ENCODE measurements around the gene UBE4B. TPM values are rescaled to one million over a fixed set of nuclear protein-coding genes. Genes with fewer than 3 reads are reported as not detected.

UBE4B gene
- total RNA-seq, 1 donor from 2014 or later, result 29.1 TPM

DNA sequence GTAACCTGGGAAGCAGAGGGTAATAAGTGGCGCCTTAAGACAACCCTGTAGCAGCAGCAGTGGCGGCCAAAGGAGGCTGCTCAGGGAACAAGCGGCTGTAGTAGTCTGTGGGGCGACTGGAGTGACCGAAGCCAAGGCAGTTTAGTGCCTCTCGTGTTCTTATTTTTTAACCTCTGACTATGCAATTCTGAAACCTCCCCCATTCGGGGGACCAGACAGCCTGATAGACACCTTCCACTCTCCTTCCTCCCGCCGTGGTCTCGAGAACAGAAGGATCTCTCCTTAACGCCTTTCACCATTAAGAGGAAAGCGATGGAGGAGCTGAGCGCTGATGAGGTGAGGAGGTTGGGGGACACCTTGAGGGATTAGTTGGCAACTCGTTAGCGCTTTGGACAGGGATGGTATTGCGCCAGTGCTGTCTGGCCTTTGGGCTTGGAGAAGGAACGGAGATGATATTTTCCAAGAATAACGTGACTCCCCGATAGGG lies 644 bp downstream of the UBE4B start:
- peak; percentile 29 for DNase-seq (ENCODE audit: low read depth)

DNA sequence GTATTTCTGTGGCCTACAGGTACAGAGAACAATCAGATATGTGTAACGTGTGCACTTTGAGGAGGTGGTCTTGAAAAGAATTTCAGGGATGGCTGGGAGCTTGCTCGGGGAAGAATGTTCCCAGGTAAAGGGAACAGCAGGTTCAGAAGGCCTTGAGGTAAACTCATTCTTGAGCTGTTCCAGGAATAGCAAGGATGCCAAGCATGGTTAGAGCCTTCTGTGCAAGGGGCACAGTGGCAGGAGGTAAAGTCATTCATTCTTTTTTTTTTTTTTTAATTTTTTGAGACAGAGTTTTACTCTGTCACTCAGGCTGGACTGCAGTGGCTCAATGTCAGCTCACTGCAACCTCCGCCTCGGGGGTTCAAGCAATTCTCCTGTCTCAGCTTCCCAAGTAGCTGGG lies 10.0 kb downstream of the UBE4B start:
- no peak for DNase-seq (ENCODE audit: low read depth)

GRCh38 chr1:10045480-10046355 lies 13.0 kb downstream of the UBE4B start:
- no peak for DNase-seq (ENCODE audit: low read depth)

DNA sequence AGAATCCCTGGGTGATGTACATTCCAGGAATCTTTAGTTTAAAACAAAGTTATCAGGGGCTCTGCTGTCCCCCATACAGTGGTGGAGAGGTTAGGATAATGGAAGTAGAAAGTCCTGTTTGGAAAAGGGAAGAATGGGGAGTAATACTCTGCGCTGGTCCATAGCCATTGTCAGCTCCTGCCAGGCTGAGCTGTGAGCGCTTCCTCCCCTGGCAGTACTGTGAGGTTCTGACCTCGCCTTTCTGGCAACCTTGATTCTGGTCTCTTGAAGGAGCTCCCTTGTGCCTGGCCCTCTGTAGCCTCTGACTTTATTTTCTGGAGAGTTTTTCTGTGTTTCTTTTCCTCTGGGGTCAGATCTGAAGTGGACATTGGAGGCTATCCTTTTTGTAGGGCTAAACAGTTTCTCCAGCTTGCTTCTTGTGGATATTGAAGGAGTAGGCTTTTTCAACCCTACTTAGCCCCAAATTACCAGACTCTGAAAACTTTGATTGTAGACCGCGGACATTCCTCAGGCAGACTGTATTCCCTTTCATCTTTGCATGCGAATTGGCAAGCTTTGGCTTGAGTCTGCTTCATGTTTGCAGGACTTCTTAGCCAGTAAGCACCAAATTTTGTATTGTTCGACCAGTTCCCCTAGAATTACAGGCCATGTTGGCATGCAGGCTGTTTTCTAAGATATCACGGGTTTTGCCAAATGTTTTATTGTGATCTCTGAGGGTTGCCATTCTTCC lies 13.8 kb downstream of the UBE4B start:
- no peak for DNase-seq (ENCODE audit: low read depth)

GRCh38 chr1:10048601-10049000 lies 15.8 kb downstream of the UBE4B start:
- DNase-seq (ENCODE audit: low read depth), result no peak

- DNase-seq (ENCODE audit: low read depth), result no peak
Observed at GRCh38 chr1:10050611-10051010, 17.9 kb downstream of the UBE4B start.

DNA sequence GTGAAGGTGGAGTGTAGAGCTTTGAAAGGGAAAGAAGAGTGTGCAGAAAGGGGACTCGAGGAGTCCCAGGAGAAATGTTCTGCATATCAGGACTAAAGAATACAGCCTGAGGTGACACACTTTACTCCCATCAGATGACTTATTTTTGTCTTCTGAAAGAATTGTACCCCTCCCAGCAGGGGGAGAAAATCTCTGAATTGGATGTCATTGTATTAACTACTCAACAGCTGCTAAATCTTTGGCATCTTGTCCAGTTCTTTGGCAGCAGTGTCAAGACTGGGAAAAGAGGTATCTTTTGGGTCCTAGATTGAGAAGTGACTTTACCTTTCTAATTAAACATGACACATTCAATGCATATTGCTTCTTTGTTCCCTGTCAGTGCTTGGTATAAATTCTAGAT lies 18.9 kb downstream of the UBE4B start:
- DNase-seq (ENCODE audit: low read depth), result peak; percentile 64

GRCh38 chr1:10052347-10052746 lies 19.6 kb downstream of the UBE4B start:
- DNase-seq (ENCODE audit: low read depth), result no peak

DNA sequence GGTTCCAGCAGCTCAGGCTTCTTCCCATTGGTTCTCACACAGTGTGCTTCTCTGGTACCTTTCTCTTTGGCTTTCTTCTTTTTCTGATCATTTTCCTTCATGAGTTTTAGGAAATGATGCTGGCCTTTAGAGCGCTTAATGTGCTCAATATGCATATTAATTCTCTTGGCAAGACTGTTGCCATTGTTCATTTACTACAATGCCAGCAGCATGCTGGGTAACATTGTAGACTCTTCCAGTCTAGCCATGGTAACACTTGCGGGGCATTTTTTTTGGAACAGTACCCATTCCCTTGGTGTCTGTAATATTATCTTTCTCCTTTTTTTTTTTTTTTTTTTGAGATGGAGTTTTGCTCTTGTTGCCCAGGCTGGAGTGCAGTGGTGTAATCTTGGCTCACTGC lies 21.7 kb downstream of the UBE4B start:
- no peak for DNase-seq (ENCODE audit: low read depth)

DNA sequence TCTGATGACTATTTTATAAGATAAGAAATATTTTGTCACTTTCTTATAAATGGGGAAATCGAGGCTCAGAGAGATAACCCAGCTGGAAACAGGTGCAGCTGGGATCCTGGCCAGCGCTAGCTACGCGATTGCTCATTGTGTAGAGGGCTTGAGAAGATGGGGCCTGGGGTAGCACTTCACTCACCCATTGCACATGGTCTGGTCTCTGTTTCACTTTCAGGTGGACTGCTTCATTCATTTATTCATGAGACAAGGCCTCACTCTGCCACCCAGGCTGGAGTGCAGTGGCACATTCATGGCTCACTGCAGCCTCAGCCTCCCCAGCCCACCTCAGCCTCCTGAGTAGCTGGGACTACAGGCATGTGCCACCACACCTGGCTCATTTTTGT lies 23.8 kb downstream of the UBE4B start:
- DNase-seq (ENCODE audit: low read depth), result no peak

GRCh38 chr1:10057343-10057742 lies 24.6 kb downstream of the UBE4B start:
- peak; percentile 33 for DNase-seq (ENCODE audit: low read depth)

DNA sequence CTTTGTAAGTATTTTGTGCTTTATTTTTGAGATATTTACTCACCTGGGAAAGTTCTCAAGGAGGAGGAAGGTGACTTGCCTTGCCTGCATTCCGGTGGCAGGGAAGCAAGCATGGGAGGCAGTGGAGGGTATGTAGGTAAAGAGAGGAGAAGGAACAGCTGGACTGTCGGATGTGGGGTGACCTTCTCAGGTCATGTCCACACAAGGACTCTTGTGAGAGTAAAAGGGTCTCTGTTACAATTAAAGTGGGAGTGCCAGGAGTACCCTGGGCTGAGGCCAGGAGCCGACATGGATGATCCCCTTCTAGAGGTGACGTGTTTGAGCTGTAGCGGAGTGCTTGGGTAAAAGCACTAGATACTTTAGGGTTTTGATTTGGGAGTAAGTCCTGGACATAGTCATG lies 25.0 kb downstream of the UBE4B start:
- no peak for DNase-seq (ENCODE audit: low read depth)

GRCh38 chr1:10059342-10059718 lies 26.6 kb downstream of the UBE4B start:
- no peak for DNase-seq (ENCODE audit: low read depth)

DNA sequence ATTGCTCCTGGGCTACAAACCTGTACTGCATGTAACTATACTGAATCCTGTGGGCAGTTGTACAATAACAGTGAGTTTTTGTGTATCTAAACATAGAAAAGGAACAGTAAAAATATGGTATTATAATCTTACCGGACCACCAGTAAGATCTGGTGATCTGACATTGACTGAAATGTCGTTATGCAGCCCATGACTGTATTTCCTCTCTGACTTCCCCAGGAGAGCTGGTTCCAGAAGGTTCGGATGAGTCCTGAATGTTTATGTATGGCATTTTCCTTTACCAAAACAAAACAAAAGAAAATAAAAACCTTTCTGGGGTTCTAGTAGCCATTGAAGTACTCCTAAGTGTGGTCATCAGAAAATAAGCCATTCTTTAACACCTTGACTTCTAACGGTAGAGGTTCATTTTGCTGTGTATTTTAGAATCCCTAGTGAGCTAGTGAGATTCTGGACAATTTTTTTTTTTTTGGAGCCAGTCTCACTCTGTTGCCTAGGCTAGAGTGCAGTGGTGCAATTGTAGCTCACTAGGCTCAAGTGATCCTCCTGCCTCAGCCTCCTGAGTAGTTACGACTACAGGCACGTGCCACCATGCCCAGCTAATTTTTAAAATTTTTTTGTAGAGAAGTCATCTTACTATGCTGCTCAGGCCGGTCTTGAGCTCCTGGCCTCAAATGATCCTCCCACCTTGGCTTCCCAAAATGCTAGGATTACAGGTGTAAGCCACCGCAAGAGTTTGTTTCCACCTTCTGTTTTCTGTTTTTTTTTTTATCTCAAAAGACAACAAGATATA lies 27.7 kb downstream of the UBE4B start:
- no peak for DNase-seq (ENCODE audit: low read depth)

DNA sequence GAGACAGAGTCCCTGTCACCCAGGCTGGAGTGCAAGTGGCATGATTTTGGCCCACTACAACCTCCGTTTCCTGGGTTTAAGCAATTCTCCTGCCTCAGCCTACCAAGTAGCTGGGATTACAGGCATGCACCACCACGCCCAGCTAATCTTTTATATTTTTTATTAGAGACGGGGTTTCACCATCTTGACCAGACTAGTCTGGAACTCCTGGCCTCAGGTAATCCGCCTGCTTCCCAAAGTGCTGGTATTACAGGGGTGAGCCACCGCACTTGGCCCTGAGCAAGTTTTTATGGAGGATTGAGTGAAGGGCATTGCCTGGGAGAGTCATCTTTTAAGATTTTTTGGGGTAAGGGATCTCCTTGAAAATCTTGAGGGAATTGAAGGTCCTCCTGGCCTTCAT lies 28.5 kb downstream of the UBE4B start:
- DNase-seq (ENCODE audit: low read depth), result no peak

DNA sequence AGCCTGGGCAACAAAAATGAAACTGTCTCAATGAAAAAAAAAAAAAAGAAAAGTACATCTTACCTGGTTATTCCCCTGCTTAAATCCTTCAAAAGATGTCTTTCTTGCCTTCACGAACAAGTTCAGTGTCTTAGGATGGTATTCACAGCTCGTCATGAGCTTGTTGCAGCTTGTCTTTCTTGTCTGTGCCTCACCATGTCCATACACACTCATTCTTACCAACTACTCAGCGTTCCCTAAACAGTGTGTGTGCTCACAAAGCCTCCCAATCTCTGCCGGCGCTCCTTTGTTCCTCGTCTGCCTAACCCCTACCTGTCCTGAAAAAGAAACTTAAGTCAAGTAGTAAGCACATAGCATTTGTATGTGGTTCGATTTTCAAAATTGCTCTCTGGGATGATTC lies 31.1 kb downstream of the UBE4B start:
- DNase-seq (ENCODE audit: low read depth), result no peak

GRCh38 chr1:10064416-10065343 lies 31.9 kb downstream of the UBE4B start:
- no peak for DNase-seq (ENCODE audit: low read depth)

GRCh38 chr1:10065344-10065685 lies 32.6 kb downstream of the UBE4B start:
- DNase-seq (ENCODE audit: low read depth), result no peak

GRCh38 chr1:10065760-10066159 lies 33.0 kb downstream of the UBE4B start:
- DNase-seq (ENCODE audit: low read depth), result no peak

DNA sequence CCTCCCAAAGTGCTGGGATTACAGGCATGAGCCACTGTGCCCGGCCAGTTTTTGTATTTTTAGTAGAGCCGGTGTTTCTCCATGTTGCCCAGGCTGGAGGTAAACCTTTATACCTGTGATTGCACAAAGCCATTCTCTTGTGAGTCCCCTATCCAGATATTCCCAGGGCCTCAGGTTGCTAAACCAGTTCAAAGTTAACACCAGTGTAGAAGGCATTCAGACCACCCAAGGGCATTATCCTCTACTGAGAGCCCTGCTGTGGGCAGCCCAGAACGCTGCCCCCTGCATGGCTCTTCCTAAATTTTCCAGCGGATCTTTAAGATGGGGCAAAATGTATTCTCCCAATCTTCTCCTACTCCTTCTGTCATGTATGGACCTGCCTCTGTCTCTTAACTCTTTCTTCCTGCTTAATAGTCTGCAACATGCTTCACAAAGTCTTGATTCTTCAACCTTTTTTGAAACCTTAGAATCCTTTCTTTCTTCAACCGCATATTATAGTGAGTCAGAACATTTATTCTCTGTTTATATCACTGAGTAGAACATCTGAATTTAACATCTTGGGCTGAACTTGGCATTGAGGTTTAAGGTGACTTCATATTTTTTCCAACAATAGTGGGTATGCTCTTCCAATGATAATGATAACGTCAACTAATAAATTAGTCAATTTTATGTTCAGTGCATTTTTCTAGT lies 36.0 kb downstream of the UBE4B start:
- DNase-seq (ENCODE audit: low read depth), result no peak
